Inflammatory macrophage treated with lipopolysaccharide for 4 hours (primary cell): ENCODE data around the gene GUSB.
"Not testable (repeated sequence)": the region's sequence is repeated elsewhere in the genome, so short reads cannot be mapped to it uniquely, and the experiment has no call there.

Experiments
- DNase-seq: peaks from one replicate; pipeline ENCODE4 v3.0.0-alpha.2; 2020

GUSB gene

DNA sequence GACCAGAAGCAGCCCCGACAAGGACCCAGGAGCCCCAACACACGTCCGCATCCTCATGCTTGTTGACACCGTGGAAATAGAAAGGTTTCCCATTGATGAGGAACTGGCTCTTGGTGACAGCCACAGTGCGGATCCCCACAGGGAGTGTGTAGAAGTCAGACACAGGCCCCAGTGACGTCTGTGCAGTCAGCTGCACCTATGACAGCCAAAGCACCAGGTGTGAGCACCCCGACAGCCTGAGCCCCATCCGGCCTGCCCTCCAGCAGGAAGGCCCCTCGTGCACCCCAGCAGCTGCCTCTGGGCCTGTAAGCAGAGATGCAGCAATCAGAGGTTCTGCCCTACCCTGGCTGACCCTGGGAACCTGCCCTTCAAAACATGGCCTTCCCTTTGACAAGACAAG is 7.1 kb downstream of the GUSB start:
- no peak for DNase-seq

DNA sequence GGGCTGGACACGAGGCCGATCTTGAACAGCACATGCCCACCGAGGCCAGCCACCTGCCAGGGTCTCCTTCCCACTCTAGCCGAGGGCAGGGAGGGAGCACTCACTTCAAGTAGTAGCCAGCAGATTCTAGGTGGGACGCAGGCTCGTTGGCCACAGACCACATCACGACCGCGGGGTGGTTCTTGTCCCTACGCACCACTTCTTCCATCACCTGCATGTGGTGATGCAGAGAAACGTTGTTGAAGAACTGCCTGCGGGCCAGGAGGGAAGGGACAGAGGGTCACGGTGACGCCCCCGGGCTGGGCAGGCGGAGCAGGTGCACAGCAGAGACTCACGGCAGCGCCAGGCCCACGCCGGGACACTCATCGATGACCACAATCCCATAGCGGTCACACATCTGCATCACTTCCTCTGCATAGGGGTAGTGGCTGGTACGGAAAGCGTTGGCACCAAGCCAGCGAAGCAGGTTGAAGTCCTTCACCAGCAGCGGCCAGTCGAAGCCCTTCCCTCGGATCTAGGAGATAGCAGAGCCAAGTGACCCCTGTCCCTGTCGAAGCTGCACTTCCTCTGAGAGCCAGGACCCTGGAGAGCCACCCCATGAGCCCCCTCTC is 7.7 kb downstream of the GUSB start:
- no peak for DNase-seq

DNA sequence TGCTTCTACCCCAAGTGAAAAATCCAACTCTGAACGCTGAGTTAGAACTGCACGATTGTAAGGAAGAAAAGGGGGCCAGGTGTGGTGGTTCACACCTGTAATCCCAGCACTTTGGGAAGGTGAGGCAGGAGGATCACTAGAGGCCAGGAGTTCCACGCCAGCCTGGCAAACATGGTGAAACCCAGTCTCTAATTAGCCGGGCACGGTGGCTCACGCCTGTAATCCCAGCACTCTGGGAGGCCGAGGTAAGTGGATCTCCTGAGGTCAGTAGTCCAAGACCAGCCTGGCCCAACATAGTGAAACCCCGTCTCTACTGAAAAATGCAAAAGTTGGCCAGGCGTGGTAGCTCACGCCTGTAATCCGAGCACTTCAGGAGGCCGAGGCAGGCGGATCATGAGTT is 9.0 kb downstream of the GUSB start:
- DNase-seq = no peak

DNA sequence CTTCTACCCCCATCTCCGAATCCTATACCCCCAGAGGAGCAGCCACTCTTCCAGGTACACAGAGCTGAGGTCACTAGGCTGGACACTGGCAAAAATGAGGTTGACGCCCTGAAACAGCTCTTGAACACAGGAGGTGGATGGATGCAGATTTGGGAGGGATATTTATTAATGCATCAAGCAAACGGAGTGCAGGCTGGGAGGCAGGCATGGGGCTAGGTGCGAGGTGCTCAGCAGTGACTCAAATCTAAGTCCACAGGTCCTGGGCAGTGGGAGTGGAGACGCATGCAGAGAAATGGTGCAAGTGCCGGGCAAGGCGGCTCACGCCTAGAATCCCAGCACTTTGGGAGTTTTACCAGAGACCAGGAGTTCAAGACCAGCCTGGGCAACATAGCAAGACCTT is 11.0 kb downstream of the GUSB start:
- no peak for DNase-seq

DNA sequence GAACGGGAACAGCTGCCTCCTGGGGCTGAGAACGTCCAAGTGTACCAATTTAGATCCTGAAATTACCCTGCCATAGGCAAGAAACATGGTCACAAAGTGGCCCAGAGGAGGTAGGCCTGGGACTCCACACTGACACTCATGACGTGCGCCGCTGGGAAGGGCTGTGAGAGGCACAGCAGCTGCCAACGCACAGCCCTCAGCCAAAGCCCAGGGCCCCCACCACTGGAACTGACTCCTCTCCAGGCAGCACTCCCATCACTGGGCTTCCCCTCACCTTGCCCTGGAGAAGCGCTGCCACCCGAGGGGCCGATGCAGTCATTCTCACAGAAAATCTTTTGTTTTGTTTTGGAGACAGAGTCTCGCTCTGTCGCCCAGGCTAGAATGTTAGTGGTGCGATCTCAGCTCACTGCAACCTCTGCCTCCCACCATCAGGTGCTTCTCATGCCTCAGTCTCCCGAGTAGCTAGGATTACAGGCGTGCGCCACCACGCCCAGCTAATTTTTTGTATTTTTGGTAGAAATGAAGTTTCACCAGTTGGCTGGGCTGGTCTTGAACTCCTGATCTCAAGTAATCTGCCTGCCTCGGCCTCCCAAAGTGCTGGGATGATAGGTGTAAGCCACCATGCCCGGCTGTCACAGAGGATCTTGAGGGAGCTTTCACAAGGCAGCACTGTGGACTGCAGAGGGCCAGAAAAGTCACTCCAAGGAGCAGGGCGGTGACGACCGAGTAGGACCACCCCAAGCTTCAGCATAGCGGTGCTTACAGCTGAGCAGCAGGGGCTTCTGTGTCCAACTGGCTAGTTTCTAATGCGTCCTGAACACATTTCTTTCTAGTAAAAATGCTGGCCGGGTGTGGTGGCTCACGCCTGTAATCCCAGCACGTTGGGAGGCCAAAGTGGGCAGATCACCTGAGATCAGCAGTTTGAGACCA is 13.5 kb downstream of the GUSB start:
- DNase-seq = no peak

DNA sequence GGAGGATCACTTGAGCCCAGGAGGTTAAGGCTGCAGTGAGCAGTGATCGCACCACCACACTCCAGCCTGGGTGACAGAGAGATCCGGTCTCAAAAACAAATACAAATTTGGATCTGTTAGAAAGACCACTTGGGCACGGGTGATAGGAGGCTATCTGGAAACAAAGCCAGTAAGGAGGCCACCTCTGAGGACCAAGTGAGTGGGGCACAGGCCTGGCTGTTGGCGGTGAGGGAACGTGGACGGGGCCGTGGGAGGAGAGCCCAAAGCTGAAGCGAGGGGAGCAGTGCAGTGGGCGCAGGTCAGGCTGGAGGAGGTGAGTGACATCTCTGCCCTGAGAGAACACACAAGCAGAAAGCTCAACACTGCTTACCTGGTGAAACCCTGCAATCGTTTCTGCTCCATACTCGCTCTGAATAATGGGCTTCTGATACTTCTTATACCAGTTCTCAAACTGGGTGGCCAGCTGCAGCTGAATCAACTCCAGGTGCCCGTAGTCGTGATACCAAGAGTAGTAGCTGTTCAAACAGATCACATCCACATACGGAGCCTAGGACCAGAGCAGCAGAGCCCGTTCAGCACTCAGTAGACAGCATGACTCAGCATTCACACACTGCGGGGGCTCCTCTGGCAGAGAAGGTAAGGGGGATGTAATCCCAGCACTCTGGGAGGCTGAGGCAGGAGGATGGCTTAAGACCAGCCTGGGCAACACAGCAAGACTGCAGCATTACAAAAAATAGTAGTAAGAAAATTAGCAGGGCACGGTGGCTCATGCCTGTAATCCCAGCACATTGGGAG is 14.5 kb downstream of the GUSB start:
- DNase-seq = no peak

DNA sequence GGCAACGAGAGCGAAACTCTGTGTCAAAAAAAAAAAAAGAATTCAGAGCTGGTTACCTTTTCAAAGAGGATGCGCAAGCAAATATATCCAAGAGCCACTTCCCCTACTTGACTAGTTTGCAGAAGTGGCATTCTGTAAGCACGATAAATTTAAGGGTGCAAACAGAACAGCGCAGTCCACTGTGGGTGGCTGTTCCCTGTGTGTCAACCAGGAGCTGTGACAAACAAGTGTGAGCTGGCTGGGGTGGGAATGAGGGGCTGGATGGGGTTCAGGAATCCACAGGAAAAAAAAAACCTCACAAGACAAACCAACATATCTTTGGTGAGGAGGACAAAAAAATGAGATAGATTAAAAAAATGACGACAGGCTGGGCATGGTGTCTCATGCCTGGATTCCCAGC is 15.9 kb downstream of the GUSB start:
- DNase-seq = peak; percentile 12

DNA sequence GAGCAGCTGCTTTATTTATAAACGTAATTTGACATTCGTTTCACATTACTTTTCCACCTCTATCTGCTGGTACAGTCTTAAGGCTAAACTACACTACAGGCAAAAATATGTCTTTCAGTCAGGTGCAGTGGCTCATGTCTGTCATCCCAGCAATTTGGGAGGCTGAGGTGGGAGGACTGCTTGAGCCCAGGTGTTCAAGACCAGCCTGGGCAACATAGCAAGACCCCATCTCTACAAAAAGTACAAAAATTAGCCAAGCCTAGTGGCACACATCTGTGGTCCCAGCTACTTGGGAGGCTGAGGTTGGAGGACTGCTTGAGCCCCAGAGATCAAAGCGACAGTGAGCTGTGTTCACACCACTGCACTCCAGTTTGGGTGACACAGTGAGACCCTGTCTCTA is 17.3 kb downstream of the GUSB start:
- not testable (repeated sequence) for DNase-seq

DNA sequence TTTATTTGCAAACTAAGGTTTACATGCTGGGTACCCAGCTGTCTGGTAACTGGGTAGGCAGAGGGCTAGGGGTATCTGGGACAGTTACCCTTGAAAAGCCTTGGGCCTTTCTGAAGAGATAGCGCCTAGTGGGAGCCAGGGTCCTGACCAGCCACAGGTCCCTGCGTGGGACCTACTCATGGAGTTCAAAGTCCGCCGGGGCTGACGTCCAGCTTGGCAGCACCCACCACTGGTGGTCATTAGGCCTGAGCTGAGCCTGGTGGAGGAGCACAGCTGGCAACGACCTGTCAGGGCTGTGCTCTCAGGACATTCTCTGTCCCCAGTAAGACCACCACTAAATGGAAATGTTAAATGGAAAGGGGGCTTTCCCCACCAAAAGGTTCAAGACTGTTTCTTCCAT is 20.0 kb downstream of the GUSB start:
- no peak for DNase-seq

DNA sequence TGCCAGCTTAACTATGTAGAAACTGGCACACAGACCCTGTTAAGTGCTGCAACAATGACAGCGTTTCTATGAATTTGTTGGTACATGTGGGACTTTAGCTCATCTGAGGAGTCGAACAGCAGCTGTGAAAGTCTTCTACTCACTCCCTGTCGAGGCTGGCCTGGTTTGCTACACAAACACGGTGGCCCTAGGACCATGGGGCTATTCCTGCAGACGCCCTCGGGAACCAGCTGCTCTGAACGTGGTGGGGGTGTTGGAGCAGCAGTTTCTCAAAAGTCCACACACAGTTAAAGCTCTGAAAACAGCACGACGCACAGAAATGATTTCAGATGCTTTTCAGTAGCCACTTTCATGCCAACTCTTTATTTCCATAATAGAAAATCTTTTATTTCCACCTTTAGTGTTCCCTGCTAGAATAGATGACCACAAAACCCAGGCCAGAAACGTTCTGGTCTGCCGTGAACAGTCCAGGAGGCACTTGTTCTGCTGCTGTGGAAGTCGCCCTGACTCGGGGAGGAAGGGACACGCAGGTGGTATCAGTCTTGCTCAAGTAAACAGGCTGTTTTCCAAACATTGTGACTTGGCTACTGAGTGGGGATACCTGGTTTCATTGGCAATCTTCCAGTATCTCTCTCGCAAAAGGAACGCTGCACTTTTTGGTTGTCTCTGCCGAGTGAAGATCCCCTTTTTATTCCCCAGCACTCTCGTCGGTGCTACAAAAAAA is 21.5 kb downstream of the GUSB start:
- no peak for DNase-seq

DNA sequence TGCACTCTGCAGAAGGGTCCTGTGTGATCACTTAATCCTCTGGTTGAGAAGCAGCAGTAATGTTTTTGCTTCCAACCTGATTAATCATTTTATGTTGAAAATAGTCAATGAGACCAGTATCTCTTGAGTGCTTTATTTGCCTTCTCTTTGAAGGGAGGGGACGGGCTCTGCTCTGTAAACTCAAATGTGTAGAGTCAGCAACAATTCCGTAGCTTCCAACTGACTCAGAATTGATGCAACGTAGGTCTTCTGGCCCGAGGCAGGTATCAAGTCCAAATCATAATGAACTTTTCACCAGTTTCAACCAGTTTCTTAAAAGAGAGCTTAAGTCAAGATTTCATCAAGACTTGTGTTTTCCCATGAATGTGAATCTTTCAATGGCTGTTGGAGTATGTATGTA is 26.3 kb downstream of the GUSB start:
- DNase-seq = no peak

DNA sequence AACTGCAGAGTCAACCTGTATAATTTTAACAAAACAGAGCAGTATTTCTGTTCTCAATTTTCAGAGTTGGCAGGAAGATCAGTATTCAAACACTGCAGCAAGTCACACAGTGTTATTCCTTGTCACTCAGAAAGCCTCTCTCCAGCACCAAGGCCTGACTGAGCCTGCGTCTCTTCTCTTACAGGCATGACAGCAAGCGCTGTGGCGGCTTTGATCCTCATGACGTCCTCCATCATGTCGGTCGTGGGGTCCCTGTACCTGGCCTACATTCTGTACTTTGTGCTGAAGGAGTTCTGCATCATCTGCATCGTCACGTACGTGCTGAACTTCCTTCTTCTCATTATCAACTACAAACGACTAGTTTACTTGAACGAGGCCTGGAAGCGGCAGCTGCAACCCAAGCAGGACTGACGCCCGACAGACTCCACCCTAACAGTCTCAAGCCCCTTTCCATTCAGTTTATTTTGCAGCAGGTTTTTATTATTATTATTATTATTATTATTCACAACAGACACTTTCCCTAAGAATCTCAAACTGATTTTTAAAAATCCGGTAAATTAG is 28.0 kb downstream of the GUSB start:
- no peak for DNase-seq

DNA sequence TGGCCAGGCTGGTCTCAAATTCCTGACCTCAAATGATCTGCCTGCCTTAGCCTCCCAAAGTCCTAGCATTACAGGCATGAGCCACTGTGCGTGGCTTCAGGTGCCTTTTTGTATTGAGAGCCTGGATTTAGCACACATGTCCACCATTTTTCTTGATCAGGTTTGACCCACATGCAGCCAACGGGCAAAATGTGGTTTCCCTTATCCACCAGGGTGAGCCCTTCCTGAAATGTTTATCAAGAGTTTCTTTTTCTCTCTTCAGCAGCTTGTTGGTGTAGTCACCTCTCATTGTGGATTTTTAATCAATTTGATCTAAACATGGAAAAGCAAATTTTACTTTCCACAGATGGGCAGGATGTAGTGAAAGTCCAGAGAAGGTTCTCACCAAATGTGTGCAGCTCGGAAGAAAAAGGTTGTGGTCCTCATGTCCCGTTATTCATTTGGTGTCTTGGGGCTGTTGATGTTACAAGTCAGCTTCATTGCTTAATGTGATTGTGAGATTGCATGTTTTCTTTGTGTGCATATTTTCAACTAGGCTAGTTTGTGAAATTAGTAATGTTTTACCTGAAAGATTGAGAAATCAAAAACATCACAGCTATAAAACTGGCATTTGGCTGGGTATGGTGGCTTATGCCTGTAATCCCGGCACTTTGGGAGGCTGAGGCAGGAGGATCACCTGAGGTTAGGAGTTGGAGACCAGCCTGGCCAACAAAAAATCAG is 28.9 kb downstream of the GUSB start:
- no peak for DNase-seq

DNA sequence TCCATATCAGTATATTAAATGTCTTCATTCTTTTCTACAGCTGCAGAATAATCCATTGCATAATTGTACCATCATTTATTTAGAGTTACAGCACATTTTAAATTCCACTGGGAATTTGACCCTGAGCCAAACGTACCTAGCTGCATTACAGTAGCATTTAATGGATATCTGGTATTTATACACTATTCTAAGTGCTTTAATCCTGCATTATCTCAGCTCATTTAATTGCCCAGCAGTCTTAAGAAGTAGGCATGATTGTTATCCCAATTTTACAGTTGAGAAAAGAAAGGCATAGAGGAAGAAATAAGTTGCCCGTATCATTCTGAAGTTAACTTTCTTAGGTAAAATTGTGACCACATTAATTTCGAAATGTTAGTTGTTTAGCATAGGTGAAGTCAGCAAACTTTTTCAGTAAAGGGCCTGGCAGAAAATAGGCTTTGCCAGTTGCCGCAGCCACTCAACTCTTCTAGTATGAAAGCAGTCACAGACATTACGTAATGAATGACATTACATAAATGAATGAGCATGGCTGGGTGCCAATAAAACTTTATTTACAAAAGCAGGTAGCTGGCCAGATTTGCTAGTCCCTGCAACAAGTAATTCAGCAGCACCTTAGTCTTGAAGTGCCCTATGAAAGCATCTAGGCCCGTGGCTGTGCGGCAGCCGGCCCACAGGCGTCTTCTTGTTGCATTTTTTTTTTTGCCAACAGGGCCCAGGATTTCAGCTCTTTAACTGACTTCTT is 30.0 kb downstream of the GUSB start:
- DNase-seq = no peak

DNA sequence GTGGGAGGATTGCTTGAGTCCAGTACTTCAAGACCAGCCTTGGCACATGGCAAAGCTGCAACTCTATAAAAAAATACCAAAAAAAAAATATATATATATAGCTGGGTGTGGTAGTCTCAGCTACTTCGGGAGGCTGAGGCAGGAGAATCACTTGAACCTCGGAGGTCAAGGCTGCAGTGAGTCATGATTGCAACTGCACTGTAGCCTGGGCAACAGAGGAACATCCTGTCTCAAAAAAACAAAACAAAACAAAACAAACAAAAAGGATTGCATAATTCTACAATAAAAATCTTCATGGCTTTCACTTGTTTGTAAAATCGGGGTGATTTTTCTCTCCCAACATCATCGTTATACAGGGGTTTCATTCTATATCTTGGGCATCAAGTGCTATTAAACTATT is 35.1 kb downstream of the GUSB start:
- peak; percentile 41 for DNase-seq

DNA sequence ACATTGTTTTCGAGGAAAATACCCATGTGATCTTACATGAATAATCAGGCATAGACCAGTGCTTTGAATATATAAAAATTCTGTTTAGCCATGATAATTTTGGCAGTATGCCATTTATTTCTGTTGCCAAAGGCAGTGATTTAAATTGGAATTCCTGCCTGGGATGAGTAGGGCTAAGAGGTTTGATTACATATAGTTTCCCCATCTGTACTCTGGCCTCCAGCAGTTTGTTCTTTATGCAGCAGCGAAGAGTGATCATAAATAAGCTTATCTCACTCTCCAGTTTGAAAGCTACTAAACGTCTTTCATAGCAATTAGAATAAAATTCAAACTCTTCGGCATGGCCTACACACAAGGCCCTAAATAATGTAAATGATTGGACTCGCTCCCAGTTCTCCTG is 36.2 kb downstream of the GUSB start:
- not testable (repeated sequence) for DNase-seq

DNA sequence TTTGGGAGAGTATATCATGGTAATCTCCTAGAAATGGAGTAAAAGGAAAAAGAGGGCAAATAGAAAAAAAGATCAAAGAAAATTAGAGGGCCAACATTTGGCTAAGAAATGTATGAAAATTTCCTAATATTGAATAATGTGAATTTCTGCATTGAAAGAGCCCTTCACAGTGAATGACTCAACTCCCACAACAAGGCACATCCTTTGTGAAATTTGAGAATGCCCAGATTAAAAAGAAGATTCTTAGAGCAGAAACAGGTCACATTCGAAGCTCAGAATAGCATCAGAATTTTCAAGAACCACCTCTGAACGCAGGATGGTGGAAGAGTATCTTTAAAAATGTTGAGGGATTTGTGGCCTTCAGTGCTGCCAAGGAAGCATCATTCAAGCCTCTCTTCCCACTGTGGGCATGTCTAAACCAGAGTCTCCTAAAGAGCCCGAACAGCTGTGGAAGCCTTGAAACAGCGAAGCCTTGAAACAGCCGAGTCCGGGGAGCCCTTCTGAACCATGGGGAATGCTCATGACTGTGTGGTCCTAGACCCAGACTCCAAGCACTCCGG is 43.6 kb downstream of the GUSB start:
- DNase-seq = no peak

DNA sequence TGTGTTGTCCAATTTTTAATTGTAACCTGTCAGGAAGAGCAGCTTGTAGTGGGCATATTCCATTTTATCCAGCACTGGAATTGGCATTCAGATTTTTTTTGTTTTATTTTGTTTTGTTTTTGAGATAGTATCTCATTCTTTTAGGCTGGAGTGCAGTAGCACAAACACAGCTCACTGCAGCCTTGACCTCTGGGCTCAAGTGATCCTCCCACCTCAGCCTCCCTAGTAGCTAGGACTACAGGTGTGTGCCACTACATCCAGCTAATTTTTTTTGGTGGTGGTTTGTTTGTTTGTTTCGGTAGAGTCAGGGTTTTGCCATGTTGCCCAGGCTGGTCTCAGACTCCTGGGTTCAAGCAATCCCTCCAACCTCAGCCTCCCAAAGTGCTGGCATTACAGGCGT is 44.7 kb downstream of the GUSB start:
- DNase-seq = no peak

DNA sequence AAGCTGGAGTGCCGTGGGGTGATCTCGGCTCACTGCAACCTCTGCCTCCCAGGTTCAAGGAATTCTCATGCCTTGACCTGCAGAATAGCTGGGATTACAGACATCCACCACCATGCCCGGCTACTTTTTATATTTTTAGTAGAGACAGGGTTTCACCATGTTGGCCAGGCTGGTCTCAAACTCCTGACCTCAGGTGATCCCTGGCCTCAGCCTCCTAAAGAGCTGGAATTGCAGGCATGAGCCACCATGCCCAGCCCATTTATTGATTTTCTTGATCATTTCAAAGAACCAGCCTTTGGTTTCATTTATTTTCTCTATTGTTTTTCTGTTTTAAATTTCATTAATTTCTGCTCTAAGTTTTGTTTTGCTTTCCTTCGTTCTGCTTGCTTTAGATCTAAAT is 50.3 kb downstream of the GUSB start:
- no peak for DNase-seq

DNA sequence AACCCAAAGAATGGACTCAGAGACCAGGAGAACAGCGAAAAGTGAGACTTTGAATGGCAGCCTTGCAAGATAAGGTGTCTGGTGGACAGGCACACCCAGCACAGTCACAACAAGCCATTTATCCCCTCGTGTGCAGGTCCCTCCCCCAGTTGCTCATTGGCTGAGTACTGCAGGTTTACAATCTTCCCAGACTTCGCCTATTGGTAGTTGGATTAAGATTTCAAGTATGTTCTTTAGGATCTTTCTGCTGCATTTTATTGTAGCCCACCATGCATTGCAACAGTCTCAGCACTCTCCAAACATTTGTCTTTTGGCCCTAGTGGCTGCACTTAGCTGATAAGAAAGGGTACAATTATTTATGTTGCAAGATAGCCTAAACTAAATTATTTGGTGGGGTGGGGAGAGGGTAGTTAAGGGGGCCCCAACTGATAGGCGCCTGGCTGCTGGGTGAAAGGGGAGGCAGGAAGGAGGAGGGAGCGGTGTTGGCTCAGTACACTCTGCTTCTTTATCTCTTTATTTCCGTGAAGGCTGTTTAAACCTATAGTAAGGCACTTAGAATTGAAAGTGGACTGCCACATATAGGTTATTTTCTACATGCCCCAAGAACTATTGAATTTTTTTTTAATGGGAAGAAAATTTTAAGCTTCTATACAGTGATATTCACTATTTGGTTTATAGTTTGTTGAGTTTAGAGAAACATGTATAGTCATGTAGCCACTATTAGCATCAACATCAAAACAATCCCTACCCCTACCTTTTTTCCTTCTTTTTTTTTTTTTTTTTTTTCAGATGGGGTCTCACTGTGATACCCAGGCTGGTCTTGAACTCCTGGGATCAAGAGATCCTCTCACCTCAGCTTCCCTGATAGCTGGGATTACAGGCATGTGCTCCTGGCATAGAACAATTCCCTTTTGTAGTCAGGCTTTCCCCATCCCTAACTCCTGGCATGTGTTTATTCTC is 54.2 kb downstream of the GUSB start:
- no peak for DNase-seq
